GM18861 (cell line): ENCODE measurements around the gene NFAT5.
"Not testable (repeated sequence)": the region's sequence is repeated elsewhere in the genome, so short reads cannot be mapped to it uniquely, and the experiment has no call there.

Experiments used
- ATAC-seq: cut with Tn5 transposase; IDR thresholded peaks from one replicate; pipeline ENCODE4 v1.9.1; 2021; ENCODE audit not compliant: unreplicated experiment

NFAT5 gene

GRCh38 chr16:69595127-69596036, 29.6 kb downstream of the NFAT5 start:
- no peak for ATAC-seq

DNA sequence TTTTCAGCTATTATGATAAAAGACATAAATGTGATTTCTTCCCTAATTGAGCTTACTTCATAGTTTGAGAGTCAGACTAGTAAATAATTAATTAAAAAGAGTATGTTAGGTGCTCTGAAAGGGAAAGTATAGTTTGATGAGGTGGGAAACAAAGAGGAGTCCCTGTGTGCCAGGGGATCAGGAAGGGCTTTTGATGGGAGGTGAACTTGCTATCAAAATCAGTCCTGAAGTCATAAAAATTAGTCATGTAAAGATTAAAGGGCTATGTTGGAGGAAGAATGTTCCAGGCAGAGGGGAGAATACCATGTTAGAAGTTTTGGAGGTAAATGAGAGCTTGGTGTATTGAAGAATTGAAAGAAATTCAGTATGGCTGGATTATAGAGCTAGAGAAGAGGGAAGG, 31.0 kb downstream of the NFAT5 start:
- ATAC-seq: no peak

DNA sequence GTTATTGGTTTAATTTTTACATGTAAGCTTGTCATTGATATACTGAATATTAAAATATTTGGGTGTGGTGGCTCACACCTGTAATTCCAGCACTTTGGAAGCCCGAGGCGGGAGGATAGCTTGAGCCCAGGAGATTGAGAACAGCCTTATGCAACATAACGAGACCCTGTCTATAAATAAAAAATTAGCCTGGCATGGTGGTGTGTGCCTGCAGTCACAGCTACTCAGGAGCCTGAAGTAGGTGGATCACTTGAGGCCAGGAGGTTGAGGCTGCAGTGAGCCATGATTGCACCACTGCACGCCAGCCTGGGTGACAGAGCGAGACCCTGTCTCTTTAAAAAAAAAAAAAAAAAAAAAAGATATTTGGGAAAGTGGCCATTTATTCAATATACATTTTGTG, 32.3 kb downstream of the NFAT5 start:
- no peak for ATAC-seq

DNA sequence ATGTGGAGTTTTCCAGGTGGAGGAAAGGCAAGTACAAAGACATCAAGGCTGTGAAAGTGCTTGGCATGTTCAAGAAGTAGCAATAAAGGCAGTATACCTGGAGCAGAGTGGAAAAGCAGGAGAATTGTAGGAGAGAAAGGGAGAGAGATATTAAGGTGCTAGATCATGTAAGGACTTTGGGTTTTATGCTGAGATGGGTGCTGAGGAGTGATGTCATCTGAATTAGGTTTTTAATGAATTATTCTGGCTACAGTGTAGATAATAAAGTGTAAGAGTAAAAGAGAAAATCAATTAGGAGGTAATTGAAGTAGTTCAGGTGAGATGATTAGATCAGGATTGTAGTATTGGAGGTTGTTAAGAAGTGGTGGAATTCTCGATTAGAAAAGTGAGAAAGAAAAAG, 34.0 kb downstream of the NFAT5 start:
- ATAC-seq: no peak

GRCh38 chr16:69600202-69600601, 34.4 kb downstream of the NFAT5 start:
- ATAC-seq: no peak

GRCh38 chr16:69601250-69601649, 35.5 kb downstream of the NFAT5 start:
- ATAC-seq: no peak

DNA sequence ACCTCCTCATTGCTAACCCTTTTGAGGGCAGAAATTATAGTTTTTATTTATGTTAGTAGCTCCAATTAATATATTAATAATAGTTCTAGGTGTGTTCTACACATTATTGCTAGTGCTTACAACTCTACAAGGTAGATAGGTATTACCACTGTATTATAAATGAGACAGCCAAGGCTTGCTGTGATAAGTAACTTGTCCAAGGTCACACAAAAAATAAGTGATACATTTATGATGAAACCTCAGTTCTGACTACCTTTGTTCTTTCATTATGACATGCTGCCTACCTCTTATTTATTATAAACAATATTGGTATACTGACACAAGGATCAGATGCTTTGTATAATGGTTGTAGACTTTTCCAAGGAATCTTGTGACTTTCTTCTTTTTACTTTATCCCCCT, 41.2 kb downstream of the NFAT5 start:
- ATAC-seq: no peak

DNA sequence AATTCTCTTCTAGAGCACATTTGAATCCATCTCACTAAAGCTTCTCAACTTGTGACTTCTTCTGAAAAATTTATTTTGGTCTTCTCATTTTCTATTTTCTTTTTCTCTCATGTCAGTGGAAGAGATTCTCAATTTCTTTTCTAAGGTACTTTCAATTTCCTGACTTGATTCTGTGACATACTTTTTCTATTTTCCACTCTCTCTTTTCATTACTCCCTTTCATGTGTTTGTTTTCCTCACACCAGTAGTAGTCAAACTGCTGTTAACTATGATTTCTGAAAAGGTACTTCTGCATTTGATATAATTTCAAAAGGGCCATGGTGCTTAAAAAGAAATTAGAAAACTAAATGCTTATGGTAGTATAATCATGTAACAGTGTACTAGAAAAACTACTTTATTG, 41.9 kb downstream of the NFAT5 start:
- no peak for ATAC-seq

DNA sequence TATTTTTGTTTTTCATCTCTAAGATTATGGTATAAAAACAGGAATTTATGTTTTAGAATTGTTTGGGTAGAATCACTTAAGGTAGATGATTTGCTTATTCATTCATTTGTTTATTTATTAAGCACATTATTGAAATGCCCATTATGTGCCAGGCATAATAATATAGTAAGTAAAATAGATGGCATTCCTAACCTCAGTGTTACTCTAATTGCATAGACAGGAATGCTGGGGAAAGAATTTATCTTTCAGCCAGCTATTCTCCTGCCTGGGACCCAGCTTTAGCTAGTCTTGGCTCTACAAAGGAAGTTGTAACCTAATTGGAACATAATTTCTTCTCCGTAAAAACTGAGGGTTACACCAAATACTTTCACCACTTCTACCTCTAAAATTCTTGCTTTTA, 44.6 kb downstream of the NFAT5 start:
- no peak for ATAC-seq

DNA sequence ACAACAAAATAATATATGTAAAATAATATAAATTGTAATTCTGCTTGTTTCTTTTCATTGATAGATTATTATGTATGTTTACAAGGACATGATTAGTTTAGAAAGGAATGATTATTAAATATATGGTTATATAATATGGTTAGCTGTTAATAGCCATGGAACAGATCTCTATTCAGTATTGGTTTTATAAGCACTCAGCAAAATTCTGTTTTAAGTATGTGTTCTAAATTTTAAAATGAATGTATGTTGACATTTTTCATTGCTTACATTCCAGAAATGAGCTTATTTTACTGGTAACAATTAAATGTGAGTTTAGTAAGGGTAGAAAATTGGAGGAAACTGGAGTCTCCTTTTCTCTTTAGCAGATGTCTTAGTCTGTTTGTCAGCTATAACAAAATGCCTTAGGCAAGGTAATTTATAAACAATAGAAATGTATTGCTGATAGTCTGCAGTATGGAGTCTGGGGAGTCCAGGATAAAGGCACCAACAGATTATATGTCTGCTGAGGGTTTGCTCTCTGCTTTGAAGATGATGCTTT, 45.4 kb downstream of the NFAT5 start:
- ATAC-seq: no peak

GRCh38 chr16:69613378-69614154, 47.8 kb downstream of the NFAT5 start:
- no peak for ATAC-seq

DNA sequence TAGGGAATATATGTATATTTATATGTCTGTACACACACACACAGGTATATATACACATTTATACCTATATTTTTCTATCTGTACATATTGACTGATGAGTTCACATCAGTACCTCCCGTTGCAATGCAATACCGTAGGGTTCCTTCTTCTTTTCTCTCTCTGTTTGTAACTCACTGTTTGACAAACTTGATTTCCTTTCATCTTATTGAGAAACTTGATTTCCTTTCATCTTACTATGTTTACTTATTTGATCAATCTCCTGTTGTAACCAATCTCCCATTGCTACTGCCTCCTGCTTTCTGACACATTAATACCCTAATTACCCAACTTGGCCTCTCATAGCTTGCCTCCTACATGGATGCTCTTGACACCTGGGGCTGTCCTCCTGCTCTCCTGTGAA, 49.8 kb downstream of the NFAT5 start:
- ATAC-seq: no peak

- no peak for ATAC-seq
Observed at GRCh38 chr16:69616082-69616481, 50.3 kb downstream of the NFAT5 start.

DNA sequence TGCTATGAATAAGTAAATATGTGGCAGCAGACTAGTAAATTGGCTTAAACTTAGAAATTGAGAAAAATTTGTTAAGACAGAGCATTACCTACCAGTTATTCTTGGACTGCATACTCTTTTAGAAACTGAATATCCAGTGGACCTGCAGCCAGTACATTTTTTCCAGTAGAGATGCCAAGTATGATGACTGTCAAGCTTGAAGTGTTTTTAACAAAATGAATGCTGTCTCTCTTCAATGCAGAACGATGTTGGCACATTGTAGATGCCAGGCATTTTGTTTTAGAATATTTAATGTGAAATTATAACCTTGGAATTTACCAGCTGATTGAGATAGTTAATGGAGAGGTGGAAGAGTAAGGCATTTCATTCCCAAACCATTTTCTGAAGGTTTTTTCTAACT, 52.5 kb downstream of the NFAT5 start:
- no peak for ATAC-seq

- ATAC-seq: no peak
Observed at GRCh38 chr16:69618721-69619120, 53.0 kb downstream of the NFAT5 start.

DNA sequence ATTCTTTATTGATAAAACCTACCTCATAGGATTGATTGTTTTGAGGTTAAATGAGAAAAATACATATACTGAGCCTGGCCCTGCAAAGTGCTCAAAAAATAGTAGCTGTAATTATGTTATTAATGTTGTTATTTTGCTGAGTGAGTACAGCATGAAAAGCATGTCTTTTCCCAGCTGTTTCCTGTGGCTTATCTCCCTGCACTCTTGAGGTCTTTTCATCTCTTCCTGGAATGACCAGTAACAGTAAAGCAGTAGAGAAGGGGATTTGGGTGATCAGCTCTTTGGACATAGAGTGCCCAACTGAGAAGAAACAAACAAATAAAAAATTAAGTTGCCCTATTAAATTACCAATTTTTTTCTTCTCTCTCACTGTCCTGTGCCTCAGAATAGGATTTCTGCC, 53.7 kb downstream of the NFAT5 start:
- no peak for ATAC-seq

DNA sequence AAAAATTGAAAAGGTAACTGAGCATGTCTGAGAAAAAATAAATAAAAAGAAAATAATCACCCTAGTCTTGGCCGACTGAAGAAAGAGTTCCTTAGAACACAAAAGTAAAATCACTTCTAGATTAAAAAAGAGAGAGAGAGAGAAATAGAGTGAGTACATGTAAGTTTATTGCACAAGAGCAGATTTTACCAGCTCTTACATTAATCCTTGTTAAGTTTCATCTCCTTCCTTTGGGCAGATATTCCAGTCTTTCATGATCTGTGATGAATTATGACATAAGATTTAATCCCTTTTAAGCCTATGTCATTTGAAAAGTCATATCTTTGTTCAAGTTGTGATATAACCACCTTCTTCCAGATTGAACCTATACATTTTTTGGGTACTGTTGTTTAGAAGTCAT, 54.8 kb downstream of the NFAT5 start:
- no peak for ATAC-seq

GRCh38 chr16:69621225-69621624, 55.5 kb downstream of the NFAT5 start:
- ATAC-seq: no peak

- ATAC-seq: no peak
Observed at GRCh38 chr16:69626256-69626655, 60.5 kb downstream of the NFAT5 start.

GRCh38 chr16:69632828-69633227, 67.1 kb downstream of the NFAT5 start:
- ATAC-seq: no peak

DNA sequence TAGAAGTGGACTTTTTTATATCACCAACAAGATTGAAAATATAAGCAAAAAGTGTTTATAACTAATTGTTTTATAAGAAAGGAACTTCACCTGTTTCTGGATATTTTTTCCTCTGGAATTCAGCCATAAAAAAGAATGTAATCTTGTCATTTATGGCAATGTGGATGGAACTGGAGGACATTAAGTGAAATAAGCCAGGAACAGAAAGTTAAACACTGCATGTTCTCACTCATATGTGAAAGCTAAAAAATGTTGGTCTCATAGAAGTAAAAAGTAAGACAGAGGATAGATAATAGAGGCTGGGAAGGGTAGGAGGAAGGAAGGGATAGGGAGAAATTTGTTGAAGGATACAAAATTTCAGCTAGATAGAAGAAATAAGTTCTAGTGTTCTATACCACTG, 67.6 kb downstream of the NFAT5 start:
- ATAC-seq: no peak

DNA sequence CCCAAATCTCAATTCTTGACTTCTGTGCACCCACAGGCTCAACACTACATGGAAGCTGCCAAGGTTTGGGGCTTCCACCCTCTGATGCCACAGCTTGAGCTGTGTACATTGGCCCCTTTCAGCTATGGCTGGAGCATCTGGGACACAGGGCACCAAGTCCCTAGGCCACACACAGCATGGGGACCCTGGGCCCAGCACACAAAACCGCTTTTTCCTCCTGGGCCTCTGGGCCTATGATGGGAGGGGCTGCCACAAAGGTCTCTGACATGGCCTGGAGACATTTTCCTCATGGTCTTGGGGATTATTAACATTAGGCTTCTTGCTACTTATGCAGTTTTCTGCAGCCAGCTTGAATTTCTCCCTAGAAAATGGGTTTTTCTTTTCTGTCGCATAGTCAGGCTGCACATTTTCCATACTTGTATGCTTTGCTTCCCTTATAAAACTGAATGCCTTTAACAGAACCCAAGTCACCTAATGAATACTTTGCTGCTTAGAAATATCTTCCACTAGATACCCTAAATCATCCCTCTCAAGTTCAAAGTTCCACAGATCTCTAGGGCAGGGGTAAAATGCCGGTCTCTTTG, 70.9 kb downstream of the NFAT5 start:
- not testable (repeated sequence) for ATAC-seq
